Stimulated activated CD4-positive, alpha-beta T cell treated with anti-CD3 and anti-CD28 coated beads, TNF-alpha, amount 100 ng/mL, for 48 hours (primary cell): Measurements from ENCODE around the gene LUC7L.
"Not testable (repeated sequence)": the region's sequence is repeated elsewhere in the genome, so short reads cannot be mapped to it uniquely, and the experiment has no call there.

ENCODE experiments used
- DNase-seq, 3 donors: peaks; one replicate each; pipeline ENCODE4 v3.0.0-alpha.2; 2020; ENCODE audit warnings: low read depth in 3 of 3

The LUC7L gene

DNA sequence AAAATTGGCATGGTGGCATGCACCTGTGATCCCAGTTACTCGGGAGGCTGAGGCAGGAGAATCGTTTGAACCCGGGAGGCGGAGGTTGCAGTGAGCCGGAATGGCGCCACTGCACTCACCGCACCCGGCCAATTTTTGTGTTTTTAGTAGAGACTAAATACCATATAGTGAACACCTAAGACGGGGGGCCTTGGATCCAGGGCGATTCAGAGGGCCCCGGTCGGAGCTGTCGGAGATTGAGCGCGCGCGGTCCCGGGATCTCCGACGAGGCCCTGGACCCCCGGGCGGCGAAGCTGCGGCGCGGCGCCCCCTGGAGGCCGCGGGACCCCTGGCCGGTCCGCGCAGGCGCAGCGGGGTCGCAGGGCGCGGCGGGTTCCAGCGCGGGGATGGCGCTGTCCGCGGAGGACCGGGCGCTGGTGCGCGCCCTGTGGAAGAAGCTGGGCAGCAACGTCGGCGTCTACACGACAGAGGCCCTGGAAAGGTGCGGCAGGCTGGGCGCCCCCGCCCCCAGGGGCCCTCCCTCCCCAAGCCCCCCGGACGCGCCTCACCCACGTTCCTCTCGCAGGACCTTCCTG is 49.1 kb downstream of the LUC7L start, which contains the start of gene HBQ1:
Gene HBQ1, plus strand, starts transcription at position 359 of the 575 bp plus-strand sequence. Its CDS starts 28 bp downstream, at position 387.
- DNase-seq, result peak in 2 of 3 donors; percentile 11 to 33

DNA sequence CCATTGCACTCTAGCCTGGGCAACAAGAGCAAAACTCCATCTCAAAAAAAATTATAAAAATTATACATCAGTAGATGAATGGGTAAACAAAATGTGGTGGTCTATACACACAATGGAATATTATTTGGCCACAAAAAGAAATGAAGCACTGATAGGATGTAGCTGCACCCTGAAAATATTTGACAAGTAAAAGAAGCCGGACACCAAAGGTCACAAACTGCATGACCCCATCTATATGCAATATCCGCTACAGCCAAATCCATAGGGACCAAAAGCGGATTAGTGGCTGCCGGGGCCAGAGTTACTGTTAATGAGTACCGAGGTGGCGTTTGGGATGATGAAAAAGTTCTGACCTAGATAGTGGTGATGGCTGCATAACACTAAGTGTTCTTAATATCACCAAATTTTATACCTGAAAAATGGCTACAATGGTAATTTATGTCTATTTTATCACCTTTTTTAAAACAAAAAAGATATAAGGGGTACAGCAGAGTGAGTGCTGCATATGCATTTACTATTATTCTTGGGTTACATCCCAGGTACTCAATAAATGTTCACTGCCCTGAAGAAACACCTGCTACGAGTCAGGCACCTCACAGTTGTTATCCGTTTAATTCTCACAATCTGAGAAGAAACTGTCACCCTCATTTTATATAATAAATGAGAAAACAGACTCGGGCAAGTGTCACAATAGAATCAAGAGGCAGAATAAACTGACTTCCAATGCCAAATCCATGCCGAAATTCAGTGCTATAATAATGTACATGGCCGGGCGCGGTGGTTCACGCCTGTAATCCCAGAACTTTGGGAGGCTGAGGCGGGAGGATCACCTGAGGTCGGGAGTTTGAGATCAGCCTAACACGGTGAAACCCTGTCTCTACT is 49.8 kb downstream of the LUC7L start:
- no peak for DNase-seq

GRCh38 chr16:178668-179015 is 50.6 kb downstream of the LUC7L start:
- no peak for DNase-seq

- no peak for DNase-seq
Observed at GRCh38 chr16:177981-178667, 51.1 kb downstream of the LUC7L start.

- DNase-seq, result no peak
Observed at GRCh38 chr16:177394-177822, 51.8 kb downstream of the LUC7L start.

DNA sequence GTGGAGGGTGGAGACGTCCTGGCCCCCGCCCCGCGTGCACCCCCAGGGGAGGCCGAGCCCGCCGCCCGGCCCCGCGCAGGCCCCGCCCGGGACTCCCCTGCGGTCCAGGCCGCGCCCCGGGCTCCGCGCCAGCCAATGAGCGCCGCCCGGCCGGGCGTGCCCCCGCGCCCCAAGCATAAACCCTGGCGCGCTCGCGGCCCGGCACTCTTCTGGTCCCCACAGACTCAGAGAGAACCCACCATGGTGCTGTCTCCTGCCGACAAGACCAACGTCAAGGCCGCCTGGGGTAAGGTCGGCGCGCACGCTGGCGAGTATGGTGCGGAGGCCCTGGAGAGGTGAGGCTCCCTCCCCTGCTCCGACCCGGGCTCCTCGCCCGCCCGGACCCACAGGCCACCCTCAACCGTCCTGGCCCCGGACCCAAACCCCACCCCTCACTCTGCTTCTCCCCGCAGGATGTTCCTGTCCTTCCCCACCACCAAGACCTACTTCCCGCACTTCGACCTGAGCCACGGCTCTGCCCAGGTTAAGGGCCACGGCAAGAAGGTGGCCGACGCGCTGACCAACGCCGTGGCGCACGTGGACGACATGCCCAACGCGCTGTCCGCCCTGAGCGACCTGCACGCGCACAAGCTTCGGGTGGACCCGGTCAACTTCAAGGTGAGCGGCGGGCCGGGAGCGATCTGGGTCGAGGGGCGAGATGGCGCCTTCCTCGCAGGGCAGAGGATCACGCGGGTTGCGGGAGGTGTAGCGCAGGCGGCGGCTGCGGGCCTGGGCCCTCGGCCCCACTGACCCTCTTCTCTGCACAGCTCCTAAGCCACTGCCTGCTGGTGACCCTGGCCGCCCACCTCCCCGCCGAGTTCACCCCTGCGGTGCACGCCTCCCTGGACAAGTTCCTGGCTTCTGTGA is 52.5 kb downstream of the LUC7L start, which contains the start of gene HBA1:
Gene HBA1, plus strand, starts transcription at position 204 of the 906 bp plus-strand sequence. Its CDS starts 37 bp downstream, at position 241.
- DNase-seq, result not testable (repeated sequence)

DNA sequence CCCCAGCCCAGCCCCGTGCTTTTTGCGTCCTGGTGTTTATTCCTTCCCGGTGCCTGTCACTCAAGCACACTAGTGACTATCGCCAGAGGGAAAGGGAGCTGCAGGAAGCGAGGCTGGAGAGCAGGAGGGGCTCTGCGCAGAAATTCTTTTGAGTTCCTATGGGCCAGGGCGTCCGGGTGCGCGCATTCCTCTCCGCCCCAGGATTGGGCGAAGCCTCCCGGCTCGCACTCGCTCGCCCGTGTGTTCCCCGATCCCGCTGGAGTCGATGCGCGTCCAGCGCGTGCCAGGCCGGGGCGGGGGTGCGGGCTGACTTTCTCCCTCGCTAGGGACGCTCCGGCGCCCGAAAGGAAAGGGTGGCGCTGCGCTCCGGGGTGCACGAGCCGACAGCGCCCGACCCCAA is 53.2 kb downstream of the LUC7L start:
- DNase-seq, result not testable (repeated sequence)

DNA sequence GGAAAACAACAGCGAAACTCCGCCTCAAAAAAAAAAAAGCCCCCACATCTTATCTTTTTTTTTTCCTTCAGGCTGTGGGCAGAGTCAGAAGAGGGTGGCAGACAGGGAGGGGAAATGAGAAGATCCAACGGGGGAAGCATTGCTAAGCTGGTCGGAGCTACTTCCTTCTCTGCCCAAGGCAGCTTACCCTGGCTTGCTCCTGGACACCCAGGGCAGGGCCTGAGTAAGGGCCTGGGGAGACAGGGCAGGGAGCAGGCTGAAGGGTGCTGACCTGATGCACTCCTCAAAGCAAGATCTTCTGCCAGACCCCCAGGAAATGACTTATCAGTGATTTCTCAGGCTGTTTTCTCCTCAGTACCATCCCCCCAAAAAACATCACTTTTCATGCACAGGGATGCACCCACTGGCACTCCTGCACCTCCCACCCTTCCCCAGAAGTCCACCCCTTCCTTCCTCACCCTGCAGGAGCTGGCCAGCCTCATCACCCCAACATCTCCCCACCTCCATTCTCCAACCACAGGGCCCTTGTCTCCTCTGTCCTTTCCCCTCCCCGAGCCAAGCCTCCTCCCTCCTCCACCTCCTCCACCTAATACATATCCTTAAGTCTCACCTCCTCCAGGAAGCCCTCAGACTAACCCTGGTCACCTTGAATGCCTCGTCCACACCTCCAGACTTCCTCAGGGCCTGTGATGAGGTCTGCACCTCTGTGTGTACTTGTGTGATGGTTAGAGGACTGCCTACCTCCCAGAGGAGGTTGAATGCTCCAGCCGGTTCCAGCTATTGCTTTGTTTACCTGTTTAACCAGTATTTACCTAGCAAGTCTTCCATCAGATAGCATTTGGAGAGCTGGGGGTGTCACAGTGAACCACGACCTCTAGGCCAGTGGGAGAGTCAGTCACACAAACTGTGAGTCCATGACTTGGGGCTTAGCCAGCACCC is 54.0 kb downstream of the LUC7L start:
- no peak for DNase-seq

DNA sequence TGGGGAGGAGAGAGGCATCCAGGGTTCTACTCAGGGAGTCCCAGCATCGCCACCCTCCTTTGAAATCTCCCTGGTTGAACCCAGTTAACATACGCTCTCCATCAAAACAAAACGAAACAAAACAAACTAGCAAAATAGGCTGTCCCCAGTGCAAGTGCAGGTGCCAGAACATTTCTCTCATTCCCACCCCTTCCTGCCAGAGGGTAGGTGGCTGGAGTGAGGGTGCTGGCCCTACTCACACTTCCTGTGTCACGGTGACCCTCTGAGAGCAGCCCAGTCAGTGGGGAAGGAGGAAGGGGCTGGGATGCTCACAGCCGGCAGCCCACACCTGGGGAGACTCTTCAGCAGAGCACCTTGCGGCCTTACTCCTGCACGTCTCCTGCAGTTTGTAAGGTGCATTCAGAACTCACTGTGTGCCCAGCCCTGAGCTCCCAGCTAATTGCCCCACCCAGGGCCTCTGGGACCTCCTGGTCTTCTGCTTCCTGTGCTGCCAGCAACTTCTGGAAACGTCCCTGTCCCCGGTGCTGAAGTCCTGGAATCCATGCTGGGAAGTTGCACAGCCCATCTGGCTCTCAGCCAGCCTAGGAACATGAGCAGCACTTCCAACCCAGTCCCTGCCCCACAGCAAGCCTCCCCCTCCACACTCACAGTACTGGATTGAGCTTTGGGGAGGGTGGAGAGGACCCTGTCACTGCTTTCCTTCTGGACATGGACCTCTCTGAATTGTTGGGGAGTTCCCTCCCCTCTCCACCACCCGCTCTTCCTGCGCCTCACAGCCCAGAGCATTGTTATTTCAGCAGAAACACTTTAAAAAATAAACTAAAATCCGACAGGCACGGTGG is 55.1 kb downstream of the LUC7L start:
- DNase-seq, result not testable (repeated sequence)

DNA sequence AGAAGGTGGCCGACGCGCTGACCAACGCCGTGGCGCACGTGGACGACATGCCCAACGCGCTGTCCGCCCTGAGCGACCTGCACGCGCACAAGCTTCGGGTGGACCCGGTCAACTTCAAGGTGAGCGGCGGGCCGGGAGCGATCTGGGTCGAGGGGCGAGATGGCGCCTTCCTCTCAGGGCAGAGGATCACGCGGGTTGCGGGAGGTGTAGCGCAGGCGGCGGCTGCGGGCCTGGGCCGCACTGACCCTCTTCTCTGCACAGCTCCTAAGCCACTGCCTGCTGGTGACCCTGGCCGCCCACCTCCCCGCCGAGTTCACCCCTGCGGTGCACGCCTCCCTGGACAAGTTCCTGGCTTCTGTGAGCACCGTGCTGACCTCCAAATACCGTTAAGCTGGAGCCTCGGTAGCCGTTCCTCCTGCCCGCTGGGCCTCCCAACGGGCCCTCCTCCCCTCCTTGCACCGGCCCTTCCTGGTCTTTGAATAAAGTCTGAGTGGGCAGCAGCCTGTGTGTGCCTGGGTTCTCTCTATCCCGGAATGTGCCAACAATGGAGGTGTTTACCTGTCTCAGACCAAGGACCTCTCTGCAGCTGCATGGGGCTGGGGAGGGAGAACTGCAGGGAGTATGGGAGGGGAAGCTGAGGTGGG is 55.9 kb downstream of the LUC7L start:
- DNase-seq, result not testable (repeated sequence)

GRCh38 chr16:172374-172941 is 56.8 kb downstream of the LUC7L start, which contains the start of gene HBA2:
TSS of gene HBA2 (plus strand) at chr16:172876. CDS start at chr16:172913, 37 bp downstream.
- DNase-seq, result not testable (repeated sequence)

DNA sequence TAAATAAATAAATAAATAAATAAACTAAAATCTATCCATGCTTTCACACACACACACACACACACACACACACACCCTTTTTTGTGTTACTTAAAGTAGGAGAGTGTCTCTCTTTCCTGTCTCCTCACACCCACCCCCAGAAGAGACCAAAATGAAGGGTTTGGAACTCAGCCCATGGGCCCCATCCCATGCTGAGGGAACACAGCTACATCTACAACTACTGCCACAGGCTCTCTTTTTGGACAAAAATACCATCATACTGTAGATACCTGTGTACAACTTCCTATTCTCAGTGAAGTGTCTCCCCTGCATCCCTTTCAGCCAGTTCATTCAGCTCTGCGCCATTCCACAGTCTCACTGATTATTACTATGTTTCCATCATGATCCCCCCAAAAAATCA is 58.5 kb downstream of the LUC7L start:
- DNase-seq, result no peak

- DNase-seq, result not testable (repeated sequence)
Observed at GRCh38 chr16:170088-170507, 59.2 kb downstream of the LUC7L start.

- no peak for DNase-seq
Observed at GRCh38 chr16:169014-169413, 60.2 kb downstream of the LUC7L start.

GRCh38 chr16:168424-168823 is 60.8 kb downstream of the LUC7L start:
- DNase-seq, result no peak

DNA sequence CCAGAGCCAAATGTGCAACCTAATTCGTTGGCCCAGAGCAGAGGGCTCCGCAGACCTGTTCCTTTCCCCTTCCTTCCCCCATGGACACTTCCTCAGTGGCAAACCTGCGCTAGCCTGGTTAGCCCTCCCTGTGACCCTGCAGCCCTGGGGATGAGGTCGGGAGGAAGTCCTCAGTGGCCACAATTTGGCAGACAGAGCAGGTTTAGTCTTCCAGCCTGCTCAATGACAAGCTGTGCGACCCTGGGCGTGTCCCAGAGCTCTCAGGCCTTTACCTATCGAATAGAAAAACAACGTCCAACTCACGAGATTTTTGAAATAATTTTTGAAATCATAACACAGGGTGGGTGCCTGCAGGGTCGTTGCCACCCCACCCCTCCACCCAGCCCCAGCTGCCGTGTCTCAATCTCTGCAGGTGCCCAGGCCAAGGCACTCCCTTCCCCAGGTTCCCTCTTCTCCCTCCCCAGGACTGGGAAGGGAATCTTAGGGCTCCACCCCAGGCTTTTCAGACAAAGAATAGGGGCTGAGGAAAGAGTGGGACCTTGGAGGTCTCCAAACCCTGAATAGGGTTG is 62.0 kb downstream of the LUC7L start:
- DNase-seq, result no peak

- no peak for DNase-seq
Observed at GRCh38 chr16:166375-167121, 62.7 kb downstream of the LUC7L start.
